ENCODE data around the gene WWOX. TPM values are rescaled to one million over a fixed set of nuclear protein-coding genes. Genes with fewer than 3 reads are reported as not detected.

The WWOX gene
- total and polyA plus RNA-seq, 2 of the 8 experiments (the other 6 are each of a cell fraction or from before 2014, with no cell fraction given), result 5.4 to 16.7 TPM

DNA sequence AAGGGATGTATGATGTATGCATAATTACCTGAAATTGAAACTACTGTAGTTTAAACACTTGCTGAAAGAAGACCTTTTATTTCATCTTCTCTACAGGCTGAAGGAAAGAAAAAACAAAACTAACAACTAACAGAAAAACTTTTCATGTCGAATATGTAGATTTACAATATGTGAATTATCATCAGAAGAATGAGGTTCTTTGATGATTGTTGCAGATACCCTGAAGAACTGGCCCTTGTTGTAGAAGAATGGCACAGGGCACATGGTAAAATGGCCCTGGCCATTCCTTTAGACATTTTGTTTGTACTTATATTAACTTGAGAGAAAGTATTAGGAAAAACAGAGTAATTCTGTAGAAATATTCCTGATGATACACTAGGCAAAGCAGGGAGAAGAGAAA is 1057.3 kb downstream of the WWOX start:
- TF ChIP-seq GTF2F1 (IDR thresholded peaks at IDR 0.05; ENCODE audit: borderline replicate concordance, low read depth, low read length) (no peak), CHD1 (IDR thresholded peaks at IDR 0.05; ENCODE audit: low read depth, low read length) (no peak), CBX8 (IDR thresholded peaks at IDR 0.05; ENCODE audit: borderline replicate concordance, low read depth, low read length) (no peak), BACH1 (IDR thresholded peaks at IDR 0.05; ENCODE audit: low read length) (no peak), TBP (IDR thresholded peaks at IDR 0.05; ENCODE audit: low read depth, low read length) (no peak), ZNF274 (IDR thresholded peaks at IDR 0.05; ENCODE audit: borderline replicate concordance, extremely low read depth, low read length) (no peak), KDM4A (IDR thresholded peaks at IDR 0.05; ENCODE audit: low read depth, low read length, severe bottlenecking) (no peak), NRF1 (IDR thresholded peaks at IDR 0.05; ENCODE audit: low read depth, low read length) (no peak), RNF2 (IDR thresholded peaks at IDR 0.05; ENCODE audit: borderline replicate concordance, low read depth, low read length, missing control alignments, poor library complexity, severe bottlenecking) (no peak), JUN (IDR thresholded peaks at IDR 0.05; ENCODE audit: low read depth, low read length) (no peak), TAF7 (optimal IDR thresholded peaks at IDR 0.05; ENCODE audit: borderline replicate concordance, low read depth, low read length) (no peak)
- H3K79me2 ChIP-seq (ENCODE audit: control insufficient read depth in 1 of 2, insufficient read depth in 2 of 2, low read length in 2 of 2), result no peaks in the 10 kb centered on the region
- no peak overlapping the region for H2BK15ac ChIP-seq (ENCODE audit: low read length)
- no peak overlapping the region for H2AFZ ChIP-seq (ENCODE audit: low read length)
- H3K18ac ChIP-seq (ENCODE audit: extremely low read depth, low read length), result no peak overlapping the region
- DNase-seq (ENCODE audit: low read depth in 1 of 2, low spot score in 2 of 2) (no peak), FAIRE-seq (no peak)
- no peaks in the 10 kb centered on the region for H3K9me3 ChIP-seq (ENCODE audit: insufficient read depth in 2 of 2, low read depth in 1 of 2, low read length in 1 of 2)
- H4K91ac ChIP-seq (replicated peaks; ENCODE audit: insufficient read length, low read length), result no peak overlapping the region
- H3K23me2 ChIP-seq (ENCODE audit: low read depth, low read length), result no peaks in the 10 kb centered on the region
- 93% methylated on average over 1 of the region's 1 CpG; no CpG with 5 or more reads in 1 of the 2 experiments for WGBS, 2 experiments (ENCODE audit: extremely low coverage in 1 of 2, insufficient coverage in 1 of 2, insufficient read length in 1 of 2, insufficient replicate concordance in 2 of 2, low coverage in 1 of 2, low lambda C conversion rate in 2 of 2, missing lambda C conversion rate in 1 of 2)
- H3K4me3 ChIP-seq (ENCODE audit: extremely low read depth in 1 of 4, insufficient read depth in 2 of 4, low read depth in 3 of 4, low read length in 4 of 4), result no peak overlapping the region
- H3K4ac ChIP-seq (replicated peaks; ENCODE audit: insufficient read length, low read depth, low read length), result no peak overlapping the region
- no peak overlapping the region for H2BK12ac ChIP-seq (ENCODE audit: low read depth, low read length)
- H2BK5ac ChIP-seq (ENCODE audit: low read depth, low read length), result no peak overlapping the region
- no peak overlapping the region for H3K23ac ChIP-seq (ENCODE audit: insufficient read length)
- H3K56ac ChIP-seq (replicated peaks; ENCODE audit: insufficient read length, low read depth, low read length), result no peak overlapping the region
- H4K20me1 ChIP-seq (replicated peaks in 1 of 2; ENCODE audit: control insufficient read depth in 1 of 2, insufficient read depth in 2 of 2, low read length in 2 of 2), result no peaks in the 10 kb centered on the region
- no peak overlapping the region for H4K5ac ChIP-seq (ENCODE audit: insufficient read length, low read depth, low read length)
- ChIA-PET CTCF (ENCODE audit: partially characterized antibody) (no interaction called here), POLR2A (ENCODE audit: partially characterized antibody) (no interaction called here)
- no peak overlapping the region for H3K4me2 ChIP-seq (ENCODE audit: insufficient read depth in 1 of 2, low read depth in 2 of 2, low read length in 2 of 2)
- no peaks in the 10 kb centered on the region for H3K27me3 ChIP-seq (replicated peaks in 1 of 4; ENCODE audit: control insufficient read depth in 3 of 4, extremely low read depth in 1 of 4, insufficient read depth in 3 of 4, low read length in 3 of 4)
- H2BK120ac ChIP-seq (replicated peaks; ENCODE audit: low read depth, low read length), result no peak overlapping the region
- no peak overlapping the region for H2BK20ac ChIP-seq (ENCODE audit: low read length)
- no peaks in the 10 kb centered on the region for H3K36me3 ChIP-seq (ENCODE audit: control insufficient read depth in 2 of 4, insufficient read depth in 4 of 4, low read length in 3 of 4)
- no peak overlapping the region for H3K14ac ChIP-seq (ENCODE audit: insufficient read length)
- H2AK5ac ChIP-seq (ENCODE audit: low read depth, low read length), result no peak overlapping the region
- no peaks in the 10 kb centered on the region; the same call in 1 of the 2 replicates for H3K79me1 ChIP-seq (ENCODE audit: low read depth, low read length)
- peaks cover 0 to 6% (median 3%) of the 10 kb centered on the region in 4 experiments; a peak in 4 of 7 replicates for H3K4me1 ChIP-seq (replicated peaks in 1 of 4; ENCODE audit: control insufficient read depth in 3 of 4, insufficient read depth in 4 of 4, low read length in 3 of 4)
- no peak overlapping the region for H4K8ac ChIP-seq (ENCODE audit: extremely low read depth, insufficient read depth, low read length)
- no peak overlapping the region for H3K9ac ChIP-seq (replicated peaks in 1 of 4; ENCODE audit: extremely low read depth in 1 of 4, low read depth in 3 of 4, low read length in 3 of 4)
- H3K27ac ChIP-seq (ENCODE audit: low read depth, low read length), result no peak overlapping the region

Data from H1 (cell line).